Kidney tubule cell (primary cell): ENCODE data around the gene ASGR1.
A peak's percentile ranks its signal among the peaks of the same experiment; 100 is the strongest.

Experiments
- DNase-seq: peaks from one replicate; pipeline ENCODE4 v3.0.0-alpha.2; 2018; ENCODE audit warnings: low spot score

The ASGR1 gene, protein sequence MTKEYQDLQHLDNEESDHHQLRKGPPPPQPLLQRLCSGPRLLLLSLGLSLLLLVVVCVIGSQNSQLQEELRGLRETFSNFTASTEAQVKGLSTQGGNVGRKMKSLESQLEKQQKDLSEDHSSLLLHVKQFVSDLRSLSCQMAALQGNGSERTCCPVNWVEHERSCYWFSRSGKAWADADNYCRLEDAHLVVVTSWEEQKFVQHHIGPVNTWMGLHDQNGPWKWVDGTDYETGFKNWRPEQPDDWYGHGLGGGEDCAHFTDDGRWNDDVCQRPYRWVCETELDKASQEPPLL

DNA sequence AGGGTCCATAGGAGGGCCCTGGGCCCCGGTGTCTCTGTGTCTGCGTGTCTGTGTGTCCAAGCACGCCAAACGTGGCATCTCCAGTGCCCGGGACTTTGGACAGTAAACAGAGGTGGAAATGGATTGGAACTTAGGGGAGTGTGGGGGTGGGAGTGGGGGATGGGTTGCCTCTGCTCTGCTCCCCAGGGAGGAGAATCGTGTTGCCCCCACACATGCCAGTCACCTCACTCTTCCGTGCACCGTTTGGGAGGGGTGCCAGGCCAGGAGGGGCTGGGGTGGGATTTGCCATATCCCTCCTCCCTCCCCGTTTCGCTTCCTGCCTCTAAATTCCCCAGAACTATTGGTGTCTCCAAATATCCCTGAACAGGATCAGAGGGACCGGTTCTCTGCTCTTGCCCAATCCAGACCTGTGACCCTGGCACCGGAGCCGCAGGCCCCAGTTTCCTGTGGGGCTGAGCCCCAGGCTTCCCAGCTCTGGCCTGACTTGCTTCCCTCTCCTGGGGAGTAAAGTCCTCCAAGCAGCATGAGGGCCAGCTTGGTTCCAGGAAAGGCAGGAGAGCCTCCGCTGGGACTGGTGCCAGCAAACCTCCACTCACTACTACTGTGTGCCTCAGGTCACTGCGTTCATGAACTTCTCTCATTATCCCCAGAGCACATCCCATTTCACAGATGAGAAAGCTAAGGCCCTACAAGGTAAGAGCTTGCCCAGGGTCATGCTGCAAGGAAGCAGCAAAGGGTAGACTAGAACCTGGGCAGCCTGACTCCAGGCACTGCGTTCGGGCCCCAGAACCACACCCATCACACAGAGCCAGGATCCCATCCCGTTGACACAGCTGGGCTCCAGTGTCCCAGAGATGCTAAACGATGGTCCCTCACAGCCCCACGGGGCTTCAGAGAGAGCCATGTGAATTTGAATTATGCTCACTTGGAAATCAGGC is at the start of gene ASGR1:
TSS of gene ASGR1 (minus strand) at position 54 of the 938 bp plus-strand sequence. CDS start 807 bp downstream, outside the sequence.
- no peak for DNase-seq

DNA sequence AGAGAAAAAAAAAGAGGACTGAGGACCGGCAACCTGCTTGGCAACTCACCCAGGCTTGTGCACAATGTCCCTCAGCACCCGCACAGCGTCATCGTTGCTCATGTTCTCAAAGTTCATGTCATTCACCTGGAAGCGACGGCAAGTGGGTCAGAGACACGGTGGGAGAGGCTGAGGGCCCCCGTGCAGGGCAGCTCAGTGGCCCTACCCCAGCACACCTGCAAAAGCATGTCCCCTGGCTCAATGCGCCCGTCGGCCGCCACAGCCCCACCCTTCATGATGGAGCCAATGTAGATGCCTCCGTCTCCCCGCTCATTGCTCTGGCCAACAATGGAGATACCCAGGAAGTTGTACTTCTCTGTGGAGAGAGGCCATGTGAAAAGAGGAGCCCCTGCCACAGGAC is 49.8 kb upstream of the ASGR1 start:
- no peak for DNase-seq

DNA sequence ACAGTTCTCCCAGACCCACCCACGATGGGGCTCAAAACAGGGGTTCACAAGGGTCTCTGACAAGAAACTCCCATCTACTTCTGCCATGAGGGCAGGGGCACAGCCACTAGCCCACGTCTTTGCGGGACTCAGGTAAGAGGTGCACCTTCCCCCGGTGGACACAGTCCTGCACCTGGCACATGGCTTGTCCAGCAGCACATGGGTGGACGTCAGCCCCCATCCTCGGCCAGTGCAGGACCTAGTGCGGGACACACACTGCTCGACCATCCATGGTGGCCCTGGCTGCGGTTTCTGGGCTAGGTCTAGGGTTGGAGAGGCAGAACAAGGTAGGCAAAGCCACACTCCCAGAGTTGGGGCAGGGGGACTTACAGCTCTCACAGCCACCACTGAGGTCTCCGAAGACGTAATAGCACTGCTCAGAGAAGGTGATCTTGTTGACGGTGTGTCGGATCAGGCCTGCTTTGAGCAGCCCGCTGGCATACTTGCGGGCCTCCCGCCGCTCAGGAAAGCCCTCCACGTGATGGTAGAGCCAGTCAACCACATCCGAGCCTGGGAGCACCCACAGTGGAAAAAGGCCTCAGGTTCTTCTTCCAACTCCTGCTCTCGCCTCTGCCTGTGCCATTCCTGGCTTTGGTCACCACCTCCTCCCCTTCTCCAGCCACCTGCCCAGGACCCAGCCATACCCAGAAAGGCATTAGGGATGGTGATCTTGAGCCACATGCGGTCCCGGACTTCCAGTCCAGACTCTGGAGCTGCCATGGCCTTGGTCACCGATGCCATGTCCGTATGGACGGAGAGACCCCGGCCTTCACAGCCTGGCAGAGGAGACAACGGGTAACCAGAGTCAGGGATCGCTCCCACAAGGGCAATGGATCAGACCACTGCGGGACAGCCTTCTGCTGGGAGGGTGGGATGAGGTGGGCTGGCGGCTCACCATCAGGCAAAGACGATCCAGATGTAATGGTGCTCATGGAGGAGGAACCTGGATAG is 47.8 kb upstream of the ASGR1 start:
- DNase-seq, result no peak

DNA sequence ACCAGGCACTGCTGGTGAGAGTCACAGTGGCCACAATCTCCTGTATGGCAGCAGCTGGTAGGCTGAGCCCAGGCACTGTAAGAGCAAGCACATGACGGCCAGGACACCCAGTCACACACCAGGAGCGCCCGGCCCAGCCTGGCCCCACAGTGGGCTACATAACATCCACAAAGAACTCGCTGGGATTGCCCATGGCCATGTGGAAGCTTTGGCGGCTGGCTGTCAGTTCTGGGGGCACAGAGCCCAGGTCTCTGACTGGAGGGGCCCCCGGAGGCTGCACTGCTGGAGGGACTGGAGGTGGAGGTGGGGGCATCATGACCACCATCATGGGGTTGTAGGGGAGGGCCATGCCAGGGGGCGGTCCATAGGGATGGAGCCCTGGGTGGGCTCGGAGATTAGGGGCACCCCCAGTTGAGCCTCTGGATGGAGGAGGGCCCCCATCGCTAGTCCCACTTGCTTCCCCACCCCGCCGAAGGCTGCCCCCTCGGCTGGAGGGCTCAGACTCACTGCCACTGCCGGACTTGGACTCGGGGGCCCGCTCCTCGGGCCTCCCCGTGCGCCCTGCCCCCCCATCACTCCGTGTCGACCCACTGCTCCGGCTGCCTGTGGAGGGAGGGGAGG is 46.7 kb upstream of the ASGR1 start:
- no peak for DNase-seq

DNA sequence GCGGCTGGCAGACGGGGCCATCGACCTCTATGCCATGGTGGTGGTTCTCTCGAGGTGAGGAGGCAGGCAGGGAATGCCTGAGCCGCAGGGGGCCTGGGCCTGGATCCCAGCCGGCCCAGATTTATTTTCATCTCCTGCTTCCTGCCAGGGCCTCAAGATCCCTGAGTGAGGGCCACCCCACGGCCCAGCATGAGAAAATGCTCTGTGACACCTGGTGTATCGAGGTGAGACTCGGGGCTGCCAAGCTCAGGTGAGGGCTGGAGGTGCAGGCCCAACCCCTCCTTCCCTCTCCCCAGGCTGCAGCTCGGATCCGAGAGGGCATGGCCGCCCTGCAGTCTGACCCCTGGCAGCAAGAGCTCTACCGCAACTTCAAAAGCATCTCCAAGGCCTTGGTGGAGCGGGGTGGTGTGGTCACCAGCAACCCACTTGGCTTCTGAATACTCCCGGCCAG is 45.5 kb upstream of the ASGR1 start:
- DNase-seq, result no peak

DNA sequence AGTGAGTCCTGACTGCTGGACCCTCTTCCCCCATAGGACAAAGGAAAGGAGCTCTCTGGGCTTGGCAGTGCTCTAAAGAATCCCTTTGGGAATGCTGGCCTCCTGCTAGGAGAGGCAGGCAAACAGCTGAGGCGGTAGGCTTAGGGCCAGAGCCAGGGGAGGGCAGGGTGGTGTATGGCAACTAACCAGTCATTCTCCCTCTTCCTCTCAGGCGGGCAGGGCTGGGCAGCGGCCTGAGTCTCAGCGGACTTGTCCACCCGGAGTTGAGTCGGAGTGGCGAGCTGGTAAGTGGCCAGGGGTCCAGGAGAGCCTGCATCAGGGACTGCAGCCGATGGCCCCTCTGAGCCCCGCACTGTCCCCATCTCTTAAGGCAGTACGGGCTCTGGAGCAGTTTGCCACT is 44.9 kb upstream of the ASGR1 start:
- no peak for DNase-seq

DNA sequence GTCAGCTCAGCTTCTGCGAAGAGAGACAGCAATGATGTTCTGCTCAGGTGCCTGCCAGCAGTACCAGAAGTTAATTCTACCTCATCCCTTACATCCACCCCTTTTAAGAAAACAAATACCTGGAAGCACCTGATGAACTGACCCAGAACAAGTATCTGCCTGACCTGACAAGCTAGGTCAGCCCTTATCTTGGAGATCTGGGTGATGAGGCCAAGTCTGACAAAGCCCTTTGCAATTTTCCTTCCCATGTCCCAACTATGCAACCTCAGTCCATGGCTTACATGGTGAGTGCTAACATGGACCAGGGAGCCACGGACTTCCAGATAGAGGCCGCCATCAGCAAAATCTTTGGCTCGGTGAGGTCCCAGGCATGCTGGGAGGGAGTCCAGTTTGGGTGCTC is 44.2 kb upstream of the ASGR1 start:
- DNase-seq, result no peak

DNA sequence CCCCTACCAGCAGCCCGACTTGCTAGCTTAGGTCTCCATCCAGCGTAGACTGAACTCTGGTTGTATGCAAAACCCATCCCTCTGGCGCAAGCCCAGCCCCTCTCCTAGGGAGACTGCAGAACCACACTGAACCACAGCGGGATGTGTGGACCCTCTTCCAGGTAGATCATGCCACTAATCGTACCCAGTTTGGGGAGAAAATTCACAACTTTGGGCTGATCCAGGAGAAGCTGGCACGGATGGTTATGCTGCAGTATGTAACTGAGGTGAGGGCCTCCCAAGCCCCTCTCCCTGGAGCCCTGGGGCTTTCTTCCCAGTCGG is 43.8 kb upstream of the ASGR1 start:
- DNase-seq, result no peak

DNA sequence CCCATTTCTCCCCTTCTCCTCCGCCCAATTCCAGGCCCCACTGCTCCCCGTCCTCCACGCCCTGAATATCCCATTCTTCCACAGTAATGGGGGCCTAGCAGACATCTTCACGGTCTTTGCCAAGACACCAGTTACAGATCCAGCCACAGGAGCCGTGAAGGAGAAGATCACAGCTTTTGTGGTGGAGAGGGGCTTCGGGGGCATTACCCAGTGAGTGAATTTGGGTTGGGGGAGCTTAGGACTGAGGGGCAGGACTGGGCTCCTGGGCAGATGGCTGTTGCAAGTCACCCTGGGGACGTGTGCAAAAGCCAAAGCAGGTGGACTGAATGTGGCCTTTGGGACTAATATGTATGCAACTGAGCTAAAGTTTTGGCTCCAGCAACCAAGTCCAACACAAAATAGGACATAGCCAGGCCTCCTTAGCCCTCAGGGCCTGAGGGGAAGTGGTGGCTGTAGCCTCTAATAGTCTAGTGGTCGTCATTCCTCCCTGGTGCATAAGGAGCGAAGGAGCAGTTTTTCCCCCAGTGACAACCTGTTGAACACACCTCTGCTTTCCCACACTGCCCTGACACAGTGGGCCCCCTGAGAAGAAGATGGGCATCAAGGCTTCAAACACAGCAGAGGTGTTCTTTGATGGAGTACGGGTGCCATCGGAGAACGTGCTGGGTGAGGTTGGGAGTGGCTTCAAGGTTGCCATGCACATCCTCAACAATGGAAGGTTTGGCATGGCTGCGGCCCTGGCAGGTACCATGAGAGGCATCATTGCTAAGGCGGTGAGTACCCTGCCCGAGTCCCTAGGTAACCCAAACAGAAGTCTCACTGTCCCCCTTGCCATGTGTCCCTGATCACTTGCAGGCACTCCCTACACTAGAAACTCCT is 43.2 kb upstream of the ASGR1 start:
- DNase-seq, result no peak

DNA sequence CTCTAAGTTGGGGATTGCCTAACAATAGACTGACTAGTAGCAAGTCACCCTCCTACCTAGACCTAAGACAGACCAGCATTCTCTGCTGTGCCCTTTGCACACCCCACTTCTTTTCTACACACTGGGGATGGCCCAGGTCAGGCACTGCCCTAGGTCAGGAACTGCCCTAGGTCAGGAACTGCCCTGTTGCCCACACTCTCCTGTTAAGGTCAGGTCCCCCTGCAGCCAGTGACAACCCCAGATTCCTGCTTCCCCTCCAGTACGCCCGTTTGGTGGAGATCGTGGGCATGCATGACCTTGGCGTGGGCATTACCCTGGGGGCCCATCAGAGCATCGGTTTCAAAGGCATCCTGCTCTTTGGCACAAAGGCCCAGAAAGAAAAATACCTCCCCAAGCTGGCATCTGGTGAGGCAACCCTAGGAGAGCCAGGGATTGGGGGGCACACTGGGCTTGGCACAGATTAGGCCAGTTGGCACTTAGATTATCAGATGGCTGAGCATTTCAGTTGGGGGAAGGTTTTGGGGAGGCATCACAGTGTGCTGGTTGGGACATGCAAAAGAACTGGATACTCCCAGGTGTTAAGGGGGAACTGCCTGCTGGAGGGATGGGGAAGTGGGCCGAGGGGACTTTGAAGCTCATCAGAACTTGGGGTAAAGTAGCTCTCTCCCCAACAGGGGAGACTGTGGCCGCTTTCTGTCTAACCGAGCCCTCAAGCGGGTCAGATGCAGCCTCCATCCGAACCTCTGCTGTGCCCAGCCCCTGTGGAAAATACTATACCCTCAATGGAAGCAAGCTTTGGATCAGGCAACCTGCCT is 42.3 kb upstream of the ASGR1 start:
- no peak for DNase-seq

DNA sequence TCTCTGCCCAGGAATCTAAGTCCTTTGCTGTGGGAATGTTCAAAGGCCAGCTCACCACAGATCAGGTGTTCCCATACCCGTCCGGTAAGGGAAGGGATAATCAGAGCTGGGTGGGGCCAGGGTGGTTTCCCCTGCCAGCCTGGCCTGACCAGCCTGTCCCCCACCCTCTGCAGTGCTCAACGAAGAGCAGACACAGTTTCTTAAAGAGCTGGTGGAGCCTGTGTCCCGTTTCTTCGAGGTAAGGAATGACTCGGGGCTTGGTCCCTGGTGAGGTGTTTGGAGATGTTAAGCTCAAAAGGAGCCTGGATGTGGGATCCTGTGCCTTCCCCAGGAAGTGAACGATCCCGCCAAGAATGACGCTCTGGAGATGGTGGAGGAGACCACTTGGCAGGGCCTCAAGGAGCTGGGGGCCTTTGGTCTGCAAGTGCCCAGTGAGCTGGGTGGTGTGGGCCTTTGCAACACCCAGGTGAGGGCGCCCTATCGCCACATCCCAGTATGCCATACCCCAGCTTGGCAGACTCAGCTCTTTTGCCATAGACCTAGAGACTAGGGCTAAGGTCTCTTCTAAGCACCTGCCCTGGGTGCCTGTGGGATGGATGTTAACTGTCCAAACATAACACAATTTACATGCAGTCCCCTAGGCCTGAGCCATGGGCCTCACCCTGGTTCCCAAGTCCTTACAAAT is 41.6 kb upstream of the ASGR1 start:
- peak; percentile 76 for DNase-seq

DNA sequence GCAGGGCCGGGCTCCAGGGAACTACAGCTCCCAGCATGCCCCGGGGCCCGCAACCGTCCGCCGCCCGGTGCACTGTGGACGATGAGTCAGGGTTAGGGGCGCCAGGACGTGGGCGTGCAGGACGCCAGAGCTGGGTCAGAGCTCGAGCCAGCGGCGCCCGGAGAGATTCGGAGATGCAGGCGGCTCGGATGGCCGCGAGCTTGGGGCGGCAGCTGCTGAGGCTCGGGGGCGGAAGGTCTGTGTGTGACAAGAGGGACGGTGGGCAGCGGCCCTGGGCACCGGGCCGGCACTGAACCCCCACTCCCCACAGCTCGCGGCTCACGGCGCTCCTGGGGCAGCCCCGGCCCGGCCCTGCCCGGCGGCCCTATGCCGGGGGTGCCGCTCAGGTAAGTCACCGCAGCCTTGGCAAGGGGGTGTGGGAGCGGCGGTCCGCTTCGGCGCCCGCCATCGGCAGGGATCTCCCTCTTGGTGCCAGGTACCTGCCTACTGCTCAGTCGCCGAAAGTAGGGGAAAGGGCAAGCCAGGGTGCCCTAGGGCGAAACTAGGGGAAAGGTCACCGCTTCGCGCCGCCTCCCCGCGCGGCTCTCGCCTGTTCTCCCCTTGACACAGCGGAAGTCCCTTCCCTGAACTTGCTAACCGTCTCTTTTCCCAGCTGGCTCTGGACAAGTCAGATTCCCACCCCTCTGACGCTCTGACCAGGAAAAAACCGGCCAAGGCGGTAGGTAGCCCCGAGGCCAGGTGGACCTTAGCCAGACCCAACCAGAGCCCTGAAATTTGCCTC is 40.8 kb upstream of the ASGR1 start, which contains the start of the genes ACADVL and DLG4:
TSS of gene ACADVL (plus strand) at position 127 of the 781 bp plus-strand sequence. CDS start at position 174, 47 bp downstream.
TSS of gene DLG4 (minus strand) at position 25 of the 781 bp plus-strand sequence.
- peak; percentile 91 for DNase-seq

DNA sequence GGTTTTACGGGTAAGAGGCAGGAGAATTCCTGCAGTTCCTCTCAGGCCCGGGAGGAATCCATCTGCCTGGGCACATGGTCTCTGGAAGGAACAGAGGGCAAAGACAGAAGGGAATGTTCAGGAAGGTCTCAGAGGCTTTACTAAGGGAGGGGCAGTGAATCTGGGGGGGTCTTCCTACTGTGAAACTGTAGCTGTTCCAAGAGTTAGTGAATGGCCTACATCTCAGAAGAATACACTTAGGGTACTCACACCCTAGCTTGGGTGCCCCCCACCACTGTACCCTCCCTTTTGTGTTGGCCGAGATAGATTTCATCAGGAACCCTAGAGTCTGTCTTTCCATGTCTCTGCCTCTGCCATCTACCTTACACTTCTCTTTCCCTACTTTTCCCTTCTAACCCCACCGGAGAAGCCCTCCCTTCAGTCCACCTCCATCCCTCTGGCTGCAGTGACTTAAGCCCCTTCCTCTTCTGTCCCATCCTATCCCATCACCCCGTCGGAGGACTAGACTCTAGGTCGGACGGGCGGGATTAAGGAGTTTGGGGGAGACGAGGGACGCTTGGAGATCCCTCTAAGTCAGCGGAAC is 40.1 kb upstream of the ASGR1 start:
- DNase-seq, result no peak

DNA sequence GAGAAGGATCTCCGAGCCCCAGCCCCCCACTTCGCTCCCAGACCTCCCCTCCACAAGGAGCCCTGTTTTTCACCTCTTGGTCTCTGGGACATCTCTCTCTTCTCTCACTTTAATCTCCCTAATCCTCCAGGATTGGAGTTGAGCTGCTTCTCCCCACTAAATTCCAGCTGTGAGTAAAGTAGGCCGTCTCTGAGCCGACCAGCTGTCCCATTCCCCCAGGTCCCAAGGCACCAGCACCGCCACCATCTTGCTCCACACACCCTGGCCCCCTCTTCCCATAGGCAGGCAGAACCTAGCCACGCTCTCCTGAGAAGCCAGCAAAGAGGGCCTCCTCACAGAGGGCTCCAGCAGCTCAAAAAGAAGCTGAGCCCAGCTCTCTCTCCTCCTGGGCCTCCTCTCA is 39.6 kb upstream of the ASGR1 start:
- DNase-seq, result no peak

DNA sequence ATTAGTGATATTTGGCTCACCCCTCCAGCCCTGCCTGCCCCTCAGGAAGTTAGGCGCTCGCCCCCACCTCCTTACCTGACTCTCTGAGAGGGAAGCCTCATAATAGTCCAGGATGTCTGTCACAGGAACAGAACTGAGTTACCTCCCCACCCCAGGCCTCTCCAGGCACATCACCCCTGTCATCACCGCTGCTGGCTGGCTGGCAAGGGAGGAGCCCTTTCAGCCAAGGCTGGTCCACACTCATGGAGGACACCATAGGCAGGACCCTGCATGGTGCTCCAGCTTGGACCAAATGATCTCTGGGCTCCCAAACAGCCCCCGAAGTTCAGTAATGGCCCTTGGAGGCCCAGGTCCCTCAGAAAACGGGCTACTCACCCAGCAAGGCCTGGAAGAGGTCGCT is 39.0 kb upstream of the ASGR1 start:
- no peak for DNase-seq

DNA sequence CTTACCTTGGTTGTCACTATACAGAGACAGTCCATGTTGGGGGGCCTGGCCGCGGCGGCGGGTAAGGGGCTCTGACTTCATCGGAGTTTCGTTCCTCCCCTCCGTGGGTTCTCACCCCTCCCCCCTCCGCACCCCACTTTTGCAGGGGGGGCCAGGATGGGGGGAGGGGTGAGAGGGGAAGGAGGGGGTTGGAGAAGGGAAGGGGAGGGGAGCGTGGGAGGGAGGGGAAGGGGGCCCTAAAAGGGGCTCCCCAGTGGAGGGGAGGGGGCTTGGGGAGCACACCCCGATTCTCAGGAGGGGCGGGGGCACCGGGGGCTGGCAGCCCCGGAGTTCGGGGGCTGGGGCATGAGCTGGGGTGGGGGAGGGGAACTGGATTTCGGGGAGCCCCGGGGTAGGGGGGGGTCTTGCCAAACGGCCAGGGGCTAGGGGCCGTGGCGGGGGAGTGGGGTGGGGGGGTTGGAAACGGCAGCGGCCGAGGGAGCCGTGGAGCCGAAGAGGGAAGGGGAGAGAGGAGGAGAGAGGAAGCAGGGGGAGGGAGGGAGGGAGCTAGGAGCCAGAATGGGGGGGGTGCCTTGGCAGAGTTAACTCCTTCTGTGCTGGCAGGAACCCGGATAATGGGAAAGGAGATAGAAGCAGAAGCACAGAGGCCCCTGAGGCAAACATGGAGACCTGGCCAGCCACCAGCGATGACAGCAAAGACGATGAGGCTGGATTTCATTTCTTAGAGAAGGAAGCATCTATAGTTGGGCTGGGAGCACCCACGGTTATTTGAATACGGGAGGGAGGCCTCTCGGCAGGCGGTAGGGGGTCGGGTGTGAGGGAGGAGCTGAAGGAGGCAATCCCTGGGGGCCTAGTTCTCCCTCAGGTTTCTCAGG is 38.2 kb upstream of the ASGR1 start:
- DNase-seq, result peak; percentile 38
